MM.1S (cell line): ENCODE measurements around the gene RNFT2.

Source experiments
- CTCF ChIP-seq: fragments of 300-600 bp; sonication (generic); IDR thresholded peaks from 2 replicates; pipeline ENCODE4 v1.5.1; 2016; ENCODE audit warnings: antibody characterized with exemption, low read length, mixed read lengths
- EZH2 ChIP-seq: fragments of 300-600 bp; sonication (generic); optimal IDR thresholded peaks from 2 replicates; pipeline ENCODE3; 2017; ENCODE audit warnings: low read depth, mild to moderate bottlenecking, antibody characterized with exemption, low read length, mixed read lengths
- EZH2phosphoT487 ChIP-seq: fragments of 300-600 bp; sonication (generic); IDR thresholded peaks from 2 replicates; pipeline ENCODE4 v1.6.1; 2018; ENCODE audit warnings: antibody characterized with exemption, low read length

- TF ChIP-seq CTCF (no peak), EZH2 (no peak), EZH2phosphoT487 (no peak)
Measured at GRCh38 chr12:116736962-116737773, 947 bp upstream of the RNFT2 start.
